Measurements from ENCODE around the gene KIF26A.

- TF ChIP-seq CTCF (IDR thresholded peaks at IDR 0.05; ENCODE audit: low read depth, low read length), result no peak
- TF ChIP-seq EZH2phosphoT487 (IDR thresholded peaks at IDR 0.05; ENCODE audit: low read depth), result no peak
Measured at GRCh38 chr14:104159990-104160389, 21.6 kb downstream of the KIF26A start.

Measured in OCI-LY3 (cell line).